Activated CD4-positive, alpha-beta memory T cell treated with anti-CD3 and anti-CD28 coated beads, Interleukin-2, amount 10 ng/mL, durations not matched to agents 7 days and 5 days (primary cell): ENCODE data around the gene RSPH1. TPM values are rescaled to one million over a fixed set of nuclear protein-coding genes. Genes with fewer than 3 reads are reported as not detected.

Source experiments
- CTCF ChIA-PET: fragments of 350-600 bp; sonication (Branson Sonifier 250); formaldehyde crosslinking; loops from one replicate; lab custom pipeline; 2021; ENCODE audit warnings: antibody characterized with exemption, inconsistent platforms; lab: Charles Lee
- POLR2A ChIA-PET: fragments of 350-600 bp; sonication (Branson Sonifier 250); formaldehyde crosslinking; loops from one replicate; lab custom pipeline; 2021; ENCODE audit warnings: antibody characterized with exemption; lab: Charles Lee
- DNase-seq: peaks from one replicate; pipeline ENCODE4 v3.0.0-alpha.2; 2020
- H3K27ac Mint-ChIP-seq: one replicate; pipeline ENCODE4 v1.8.0; 2021; ENCODE audit warnings: mild to moderate bottlenecking, mixed read lengths
- H3K27me3 Mint-ChIP-seq: one replicate; pipeline ENCODE4 v1.8.0; 2021; ENCODE audit warnings: mixed read lengths
- H3K36me3 Mint-ChIP-seq: one replicate; pipeline ENCODE4 v1.8.0; 2021; ENCODE audit warnings: low read depth, mixed read lengths
- H3K4me1 Mint-ChIP-seq: one replicate; pipeline ENCODE4 v1.8.0; 2021; ENCODE audit warnings: mixed read lengths
- H3K4me3 Mint-ChIP-seq: one replicate; pipeline ENCODE4 v1.8.0; 2021; ENCODE audit warnings: mild to moderate bottlenecking, mixed read lengths
- H3K9me3 Mint-ChIP-seq: one replicate; pipeline ENCODE4 v1.8.0; 2021; ENCODE audit warnings: mixed read lengths
- total RNA-seq, 2 experiments: library from RNA; stranded (reverse); gene quantifications; one replicate each; pipeline ENCODE4 v1.2.3, GENCODE V29; 2021

Gene RSPH1
- total RNA-seq, 2 experiments from 2014 or later: not detected

GRCh38 chr21:42520628-42521253 is 24.7 kb upstream of the RSPH1 start:
- Mint-ChIP-seq H3K27me3 (no peaks in the 10 kb centered on the region), H3K36me3 (peaks cover 30% of the 10 kb centered on the region)

GRCh38 chr21:42518626-42519025 is 22.6 kb upstream of the RSPH1 start:
- Mint-ChIP-seq H3K4me3 (no peak overlapping the region), H3K9me3 (no peaks in the 10 kb centered on the region), H3K4me1 (peaks cover 13% of the 10 kb centered on the region), H3K27ac (no peak overlapping the region), H3K36me3 (peaks cover 30% of the 10 kb centered on the region), H3K27me3 (peaks cover 3% of the 10 kb centered on the region)
- POLR2A ChIA-PET: no interaction called here
- DNase-seq: no peak
- CTCF ChIA-PET: no interaction called here

More at GRCh38 chr21:42520628-42521253, 24.7 kb upstream of the RSPH1 start:
- no peak for DNase-seq
- POLR2A ChIA-PET: no interaction called here
- Mint-ChIP-seq H3K27ac (no peak overlapping the region), H3K4me3 (no peak overlapping the region), H3K4me1 (peaks cover 10% of the 10 kb centered on the region), H3K9me3 (no peaks in the 10 kb centered on the region)
- CTCF ChIA-PET: no interaction called here

- H3K36me3 Mint-ChIP-seq: peaks cover 30% of the 10 kb centered on the region
- no peaks in the 10 kb centered on the region for H3K9me3 Mint-ChIP-seq
- H3K27ac Mint-ChIP-seq: no peak overlapping the region
- H3K4me3 Mint-ChIP-seq: no peak overlapping the region
- H3K4me1 Mint-ChIP-seq: peaks cover 13% of the 10 kb centered on the region
- CTCF ChIA-PET: no interaction called here
- peaks cover 3% of the 10 kb centered on the region for H3K27me3 Mint-ChIP-seq
- no peak for DNase-seq
- POLR2A ChIA-PET: no interaction called here
Observed at GRCh38 chr21:42518215-42518614, 22.2 kb upstream of the RSPH1 start.

GRCh38 chr21:42515708-42516502 is 19.9 kb upstream of the RSPH1 start:
- H3K36me3 Mint-ChIP-seq: peaks cover 25% of the 10 kb centered on the region
- H3K4me1 Mint-ChIP-seq: peaks cover 13% of the 10 kb centered on the region
- no peak overlapping the region for H3K27ac Mint-ChIP-seq
- ChIA-PET CTCF (no interaction called here), POLR2A (interaction anchor here (0.6 to 2.8 kb wide), 2 partner anchors 12 to 34 kb away, joined by 3 to 27 read pairs; no protein-coding TSS in a partner anchor)
- DNase-seq: no peak
- no peaks in the 10 kb centered on the region for H3K9me3 Mint-ChIP-seq
- H3K4me3 Mint-ChIP-seq: peak overlapping the region; percentile 62
- H3K27me3 Mint-ChIP-seq: peaks cover 20% of the 10 kb centered on the region

- Mint-ChIP-seq H3K36me3 (peaks cover 14% of the 10 kb centered on the region), H3K4me3 (peak overlapping the region; percentile 62), H3K27ac (peak overlapping the region; percentile 1), H3K27me3 (peaks cover 27% of the 10 kb centered on the region), H3K4me1 (peaks cover 13% of the 10 kb centered on the region), H3K9me3 (no peaks in the 10 kb centered on the region)
- ChIA-PET POLR2A (interaction anchor here (0.6 to 2.8 kb wide), 5 partner anchors 9 to 35 kb away, joined by 3 to 27 read pairs (median 3); no protein-coding TSS in a partner anchor), CTCF (no interaction called here)
- DNase-seq: no peak
Observed at GRCh38 chr21:42514883-42515228, 18.8 kb upstream of the RSPH1 start.

- ChIA-PET POLR2A (interaction anchor here (0.6 to 2.8 kb wide), 6 partner anchors 10 to 108 kb away, joined by 3 to 27 read pairs (median 3); no protein-coding TSS in a partner anchor), CTCF (interaction anchor here (0.7 kb wide), 1 partner anchor 57 kb away, joined by 3 read pairs; no protein-coding TSS in a partner anchor)
- Mint-ChIP-seq H3K9me3 (no peaks in the 10 kb centered on the region), H3K4me1 (peaks cover 13% of the 10 kb centered on the region), H3K36me3 (peaks cover 10% of the 10 kb centered on the region), H3K27me3 (peaks cover 27% of the 10 kb centered on the region), H3K4me3 (peak overlapping the region; percentile 62), H3K27ac (peak overlapping the region; percentile 1)
- peak; percentile 64 for DNase-seq
Observed at GRCh38 chr21:42513985-42514882, 18.2 kb upstream of the RSPH1 start.

- POLR2A ChIA-PET: interaction anchor here (0.6 to 2.8 kb wide), 4 partner anchors 12 to 107 kb away, joined by 3 to 27 read pairs (median 4); no protein-coding TSS in a partner anchor
- Mint-ChIP-seq H3K4me3 (peak within 1 kb of the TSS; percentile 74), H3K36me3 (peaks cover 3% of the 10 kb centered on the region), H3K9me3 (no peaks in the 10 kb centered on the region), H3K27ac (peak within 1 kb of the TSS; percentile 13), H3K27me3 (peaks cover 29% of the 10 kb centered on the region), H3K4me1 (peaks cover 13% of the 10 kb centered on the region)
- DNase-seq: peak; percentile 51
- CTCF ChIA-PET: no interaction called here
Observed at GRCh38 chr21:42513151-42513984, 17.3 kb upstream of the RSPH1 start, which contains the start of gene SLC37A1. TSS of gene SLC37A1 (plus strand) at chr21:42513852. CDS start at chr21:42518455, 4,603 bp downstream.

GRCh38 chr21:42512346-42513034 is 16.5 kb upstream of the RSPH1 start:
- CTCF ChIA-PET: no interaction called here
- no peaks in the 10 kb centered on the region for H3K36me3 Mint-ChIP-seq
- peaks cover 13% of the 10 kb centered on the region for H3K4me1 Mint-ChIP-seq
- no peaks in the 10 kb centered on the region for H3K9me3 Mint-ChIP-seq
- H3K27ac Mint-ChIP-seq: no peak overlapping the region
- DNase-seq: no peak
- POLR2A ChIA-PET: interaction anchor here (1.0 to 1.4 kb wide), 3 partner anchors 15 to 109 kb away, joined by 3 to 5 read pairs (median 4); partner anchors contain the start of gene UBASH3A
- peaks cover 32% of the 10 kb centered on the region for H3K27me3 Mint-ChIP-seq
- peak overlapping the region; percentile 46 for H3K4me3 Mint-ChIP-seq

GRCh38 chr21:42509244-42509643 is 13.2 kb upstream of the RSPH1 start:
- Mint-ChIP-seq H3K27ac (no peak overlapping the region), H3K9me3 (no peaks in the 10 kb centered on the region), H3K4me1 (peaks cover under 1% of the 10 kb centered on the region), H3K27me3 (peaks cover 43% of the 10 kb centered on the region), H3K4me3 (no peak overlapping the region), H3K36me3 (no peaks in the 10 kb centered on the region)
- ChIA-PET POLR2A (no interaction called here), CTCF (no interaction called here)
- DNase-seq: peak; percentile 12

- Mint-ChIP-seq H3K27ac (no peak overlapping the region), H3K4me3 (no peak overlapping the region), H3K4me1 (peaks cover 7% of the 10 kb centered on the region), H3K27me3 (peaks cover 43% of the 10 kb centered on the region), H3K36me3 (no peaks in the 10 kb centered on the region), H3K9me3 (no peaks in the 10 kb centered on the region)
- POLR2A ChIA-PET: no interaction called here
- no peak for DNase-seq
- CTCF ChIA-PET: no interaction called here
Observed at GRCh38 chr21:42508371-42508770, 12.3 kb upstream of the RSPH1 start.

- Mint-ChIP-seq H3K36me3 (no peaks in the 10 kb centered on the region), H3K4me3 (no peak overlapping the region)
Observed at GRCh38 chr21:42507418-42507817, 11.4 kb upstream of the RSPH1 start.

More at GRCh38 chr21:42507418-42507817, 11.4 kb upstream of the RSPH1 start:
- H3K9me3 Mint-ChIP-seq: no peaks in the 10 kb centered on the region
- ChIA-PET POLR2A (no interaction called here), CTCF (no interaction called here)
- H3K4me1 Mint-ChIP-seq: peaks cover 8% of the 10 kb centered on the region
- DNase-seq: peak; percentile 6
- no peak overlapping the region for H3K27ac Mint-ChIP-seq
- peaks cover 37% of the 10 kb centered on the region for H3K27me3 Mint-ChIP-seq
